Heart right ventricle (tissue), 16 donors: ENCODE data around the gene DENND2A. TPM values are rescaled to one million over a fixed set of nuclear protein-coding genes. Genes with fewer than 3 reads are reported as not detected.
"Not testable (repeated sequence)": the region's sequence is repeated elsewhere in the genome, so short reads cannot be mapped to it uniquely, and the experiment has no call there.

ENCODE experiments used
- ATAC-seq, 8 donors: fragments of 200-7000 bp; cut with Tn5 transposase; one replicate each; pipeline ENCODE4 v1.9.1; 2020; ENCODE audit warnings: mild to moderate bottlenecking in 8 of 8, moderate library complexity in 8 of 8, moderate number of reproducible peaks in 1 of 8
- DNase-seq, 2 donors: peaks; one replicate each; pipeline ENCODE4 v3.0.0-alpha.2; 2020
- H3K27ac ChIP-seq, 10 donors: fragments of 200-600 bp; sonication (generic) in 2 of 10; one replicate each; pipeline versions ENCODE4 v1.5.0 to v1.8.0; 2020 to 2022; ENCODE audit warnings: mild to moderate bottlenecking in 3 of 10
- H3K27me3 ChIP-seq, 7 donors: fragments of 200-600 bp; one replicate each; pipeline ENCODE4 v1.8.0; 2021 to 2022; ENCODE audit warnings: mild to moderate bottlenecking in 2 of 7
- H3K36me3 ChIP-seq, 9 donors: fragments of 200-600 bp; sonication (generic) in 1 of 9; one replicate each; pipeline versions ENCODE4 v1.5.0 to v1.8.0; 2020 to 2022; ENCODE audit warnings: mild to moderate bottlenecking in 2 of 9
- H3K4me1 ChIP-seq, 9 donors: fragments of 200-600 bp; sonication (generic) in 1 of 9; one replicate each; pipeline versions ENCODE4 v1.5.0 to v1.8.0; 2020 to 2022; ENCODE audit warnings: mild to moderate bottlenecking in 4 of 9
- H3K4me3 ChIP-seq, 10 donors: fragments of 200-600 bp; sonication (generic) in 2 of 10; one replicate each; pipeline versions ENCODE4 v1.5.0 to v1.8.0; 2020 to 2022; ENCODE audit warnings: mild to moderate bottlenecking in 7 of 10, moderate library complexity in 2 of 10
- H3K9me3 ChIP-seq, 11 donors: fragments of 200-600 bp in 10 of 11; sonication (generic) in 2 of 11; one replicate each; pipeline versions ENCODE4 v1.5.0 to v1.8.0; 2013 to 2022; ENCODE audit warnings: mild to moderate bottlenecking in 2 of 11, control low read depth in 1 of 11, moderate library complexity in 1 of 11
- CTCF ChIP-seq, 9 donors: fragments of 200-600 bp; sonication (generic) in 2 of 9; IDR thresholded peaks; one replicate each; pipeline versions ENCODE4 v1.5.0 to v1.8.0; 2021 to 2022; ENCODE audit warnings: antibody characterized with exemption in 9 of 9, mild to moderate bottlenecking in 5 of 9, moderate library complexity in 1 of 9
- WGBS, 2 donors: extraction: QIAGEN DNeasy Blood & Tissue Kit; methylation state at CpG; one replicate each; pipeline ENCODE4 v1.1.7; 2013; ENCODE audit warnings: inconsistent platforms in 1 of 2; 5-methylcytosine and 5-hydroxymethylcytosine counted together
- intact Hi-C, 10 donors: fragments of 100-400 bp; cut with DNase I; formaldehyde crosslinking; loops; one replicate each; pipeline versions ENCODE4 v1.11.1 to v1.14.2; 2022
- polyA plus RNA-seq, 2 donors: library from polyadenylated mRNA; stranded (reverse); fragments of 200-250 nt; gene quantifications; one replicate each; pipeline ENCODE4 v1.2.3, GENCODE V29; 2013
- total RNA-seq, 10 donors: library from RNA; stranded (reverse); fragmentation: NEBNext Ultra II Directional in 3 of 10; extraction: Animal tissue kit (Norgen Biotek cat#: 25700) in 3 of 10; gene quantifications; one replicate each; pipeline versions ENCODE4 v1.2.1 to v1.2.4, GENCODE V29; 2021 to 2023
- donor health status: Arrhythmogenic right ventricular cardiomyopathy.
- donor health status: ischemic (EF 13 %, LVEDD 7.1; RV severe dilation, severe dysfunction).
- donor health status: healthy with polysubstance abuse.
- donor health status: DM: no; HTN: yes; CAD: no.
- donor health status: DM: no; HTN: no; CAD: no.
- donor health status: ischemic (EF 25% LVEDD 6.9; RV normal size, moderate dysfunction).
- donor health status: ischemic (EF 25% LVEDD 5.7; RV mildly dilated, moderate dysfunction).
- donor health status: healthy.
- donor health status: DM: yes; HTN: yes; CAD: no.
- donor health status: Ischemic cardiomyopathy.
- donor health status: ischemic (EF 35%, LVEDD 5.7; RV mildly dilated, moderate dysfunction).
- donor health status: nonischemic (EF 11% LVEDD 7.7; RV severe dilation, severe dysfunction).
- donor health status: DM: yes; HTN: yes; CAD: no.
- donor health status: PGD.
- donor health status: ischemic (EF 29% LVEDD 5.4; RV normal size, mild dysfunction).
- donor health status: nonischemic (EF 23%, LVEDD 6.1; RV moderate dilation, normal function).

The DENND2A gene
- total and polyA plus RNA-seq, 12 donors, result 3.8 to 16.9 (median 9.8) TPM

GRCh38 chr7:140506788-140507464 lies 133.7 kb downstream of the DENND2A start:
- Histone ChIP-seq H3K27ac (peak overlapping the region; percentile 34 to 95 (median 82)), H3K36me3 (no peaks in the 10 kb centered on the region), H3K4me1 (peaks cover 4 to 26% (median 13%) of the 10 kb centered on the region in 9 donors), H3K27me3 (no peaks in the 10 kb centered on the region), H3K9me3 (no peaks in the 10 kb centered on the region), H3K4me3 (no peak overlapping the region)
- ATAC-seq (peak; percentile 91 to 99 (median 96)), DNase-seq (peak; percentile 38 to 71)
- intact Hi-C loops, result loop anchor here in 1 of 10 donors (5.0 kb wide), 1 partner anchor 60 kb away; no protein-coding TSS in a partner anchor
- WGBS, 2 donors, result 29 to 47% methylated on average over 5 of the region's 5 CpGs
- peak in 5 of 9 donors; percentile 6 to 46 (median 32) for TF ChIP-seq CTCF (IDR thresholded peaks at IDR 0.05)

- no peak overlapping the region for H3K27ac ChIP-seq
- peaks cover 4 to 10% (median 6%) of the 10 kb centered on the region in 9 donors for H3K4me1 ChIP-seq
- ATAC-seq, result no peak
- H3K4me3 ChIP-seq, result no peak overlapping the region
- H3K9me3 ChIP-seq, result no peaks in the 10 kb centered on the region
- H3K27me3 ChIP-seq, result no peaks in the 10 kb centered on the region
- WGBS, 2 donors, result 70 to 81% methylated on average over 5 of the region's 5 CpGs
- TF ChIP-seq CTCF (IDR thresholded peaks at IDR 0.05), result no peak
- H3K36me3 ChIP-seq, result no peaks in the 10 kb centered on the region
- intact Hi-C loops, result no loop called here
- no peak for DNase-seq
Observed at GRCh38 chr7:140501966-140502365, 138.6 kb downstream of the DENND2A start.

GRCh38 chr7:140497807-140498206 lies 142.8 kb downstream of the DENND2A start:
- H3K9me3 ChIP-seq, H3K27ac ChIP-seq, H3K27me3 ChIP-seq, H3K4me3 ChIP-seq, intact Hi-C loops, ATAC-seq, H3K36me3 ChIP-seq, H3K4me1 ChIP-seq, DNase-seq: not testable (repeated sequence)
- WGBS, 2 donors, result 96 to 98% methylated on average over 7 of the region's 7 CpGs

GRCh38 chr7:140497241-140497769 lies 143.3 kb downstream of the DENND2A start:
- no peak for TF ChIP-seq CTCF (IDR thresholded peaks at IDR 0.05)
- Histone ChIP-seq H3K9me3 (no peaks in the 10 kb centered on the region), H3K4me3 (no peak overlapping the region), H3K27me3 (no peaks in the 10 kb centered on the region), H3K27ac (no peak overlapping the region), H3K4me1 (no peaks in the 10 kb centered on the region), H3K36me3 (no peaks in the 10 kb centered on the region)
- no peak for DNase-seq
- ATAC-seq, result no peak
- 73 to 77% methylated on average over 5 of the region's 5 CpGs for WGBS, 2 donors
- intact Hi-C loops, result no loop called here

GRCh38 chr7:140495514-140496097 lies 145.0 kb downstream of the DENND2A start:
- WGBS, 2 donors, result 81 to 83% methylated on average over 8 of the region's 9 CpGs
- no peaks in the 10 kb centered on the region for H3K9me3 ChIP-seq
- H3K4me3 ChIP-seq, result no peak overlapping the region
- intact Hi-C loops, result no loop called here
- ATAC-seq (no peak), DNase-seq (no peak)
- H3K4me1 ChIP-seq, result no peaks in the 10 kb centered on the region
- no peaks in the 10 kb centered on the region for H3K27me3 ChIP-seq
- H3K36me3 ChIP-seq, result no peaks in the 10 kb centered on the region
- TF ChIP-seq CTCF (IDR thresholded peaks at IDR 0.05), result no peak
- no peak overlapping the region for H3K27ac ChIP-seq
